ENCODE data around the gene DDN. TPM values are rescaled to one million over a fixed set of nuclear protein-coding genes. Genes with fewer than 3 reads are reported as not detected.

Gene DDN
- total and polyA plus RNA-seq, 9 of the 15 experiments (the other 6 are each of a cell fraction or from before 2014, with no cell fraction given): 0.03 to 3.6 (median 1.6) TPM

DNA sequence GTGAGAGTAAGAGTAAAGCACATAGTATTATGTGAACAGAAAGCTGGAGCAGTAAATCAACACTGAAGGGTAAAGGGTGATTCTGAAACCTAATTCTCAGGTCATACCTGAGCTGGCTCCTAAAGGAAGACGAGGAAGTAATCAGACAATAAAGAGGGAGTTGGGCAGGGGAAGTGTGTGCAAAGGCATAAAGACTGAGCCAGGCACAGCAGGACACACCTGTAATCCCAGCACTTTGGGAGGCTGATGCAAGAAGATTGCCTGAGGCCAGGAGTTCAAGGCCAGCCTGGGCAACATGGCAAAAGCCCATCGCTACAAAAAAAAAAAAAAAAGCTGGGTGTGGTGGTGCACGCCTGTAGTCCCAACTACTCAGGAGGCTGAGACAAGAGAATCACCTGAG is 51.4 kb downstream of the DDN start:
- no peaks in the 10 kb centered on the region for H3K9me3 ChIP-seq (replicated peaks; ENCODE audit: control insufficient read depth, insufficient read depth, low read depth, low read length)
- TF ChIP-seq BCOR (IDR thresholded peaks at IDR 0.05): no peak
- TF ChIP-seq, protein P1, sequence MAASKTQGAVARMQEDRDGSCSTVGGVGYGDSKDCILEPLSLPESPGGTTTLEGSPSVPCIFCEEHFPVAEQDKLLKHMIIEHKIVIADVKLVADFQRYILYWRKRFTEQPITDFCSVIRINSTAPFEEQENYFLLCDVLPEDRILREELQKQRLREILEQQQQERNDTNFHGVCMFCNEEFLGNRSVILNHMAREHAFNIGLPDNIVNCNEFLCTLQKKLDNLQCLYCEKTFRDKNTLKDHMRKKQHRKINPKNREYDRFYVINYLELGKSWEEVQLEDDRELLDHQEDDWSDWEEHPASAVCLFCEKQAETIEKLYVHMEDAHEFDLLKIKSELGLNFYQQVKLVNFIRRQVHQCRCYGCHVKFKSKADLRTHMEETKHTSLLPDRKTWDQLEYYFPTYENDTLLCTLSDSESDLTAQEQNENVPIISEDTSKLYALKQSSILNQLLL (CRISPR knock-in tag; IDR thresholded peaks at IDR 0.05; ENCODE audit: borderline replicate concordance): no peak
- 88% methylated on average over 1 of the region's 3 CpGs for WGBS (ENCODE audit: insufficient coverage, low coverage, missing lambda C conversion rate)
- H3K4me3 ChIP-seq: no peak overlapping the region
- peaks cover 43% of the 10 kb centered on the region; the same call in 2 of the 3 replicates for H3K36me3 ChIP-seq (ENCODE audit: control insufficient read depth, insufficient read depth, low read length)
- H3K9me1 ChIP-seq (ENCODE audit: control insufficient read depth, insufficient read depth, low read length): no peaks in the 10 kb centered on the region
- in situ Hi-C loops (cut with MboI): no loop called here
- H2AFZ ChIP-seq (ENCODE audit: low read depth, low read length): no peak overlapping the region
- CTCF ChIA-PET (ENCODE audit: low intra/inter-chr PET ratio): no interaction called here
- H3K27me3 ChIP-seq (ENCODE audit: control insufficient read depth in 2 of 2, insufficient read depth in 2 of 2, low read length in 2 of 2): no peaks in the 10 kb centered on the region
- no peak for FAIRE-seq
- H3K4me1 ChIP-seq (replicated peaks in 1 of 2; ENCODE audit: control insufficient read depth in 2 of 2, insufficient read depth in 2 of 2, low read length in 2 of 2): peaks cover 5 to 7% of the 10 kb centered on the region in 2 experiments; a peak in 4 of 5 replicates
- peaks cover 4% of the 10 kb centered on the region; the same call in 1 of the 2 replicates for H4K20me1 ChIP-seq (replicated peaks; ENCODE audit: control insufficient read depth, insufficient read depth, low read length)
- no TSS peak for BruUV-seq (replicated peaks)
- H3K9ac ChIP-seq (ENCODE audit: insufficient read depth in 1 of 2, low read depth in 2 of 2, low read length in 2 of 2): no peak overlapping the region; a peak in 1 of 4 replicates
- ATAC-seq: no peak
- peaks cover 63% of the 10 kb centered on the region for H3K79me2 ChIP-seq (ENCODE audit: control insufficient read depth, insufficient read depth, low read length)
- H3K4me2 ChIP-seq (ENCODE audit: insufficient read depth, low read length): no peak overlapping the region
- intact Hi-C loops (cut with micrococcal nuclease): no loop called here
- H3K27ac ChIP-seq (ENCODE audit: extremely low read depth, low read depth, low read length): no peak overlapping the region
- POLR2A ChIA-PET: interaction anchor here (0.7 to 1.2 kb wide), 2 partner anchors 16 to 95 kb away, joined by 3 to 4 read pairs; no protein-coding TSS in a partner anchor
- no peak for DNase-seq (ENCODE audit: extremely low read depth in 1 of 4, low spot score in 3 of 4)

DNA sequence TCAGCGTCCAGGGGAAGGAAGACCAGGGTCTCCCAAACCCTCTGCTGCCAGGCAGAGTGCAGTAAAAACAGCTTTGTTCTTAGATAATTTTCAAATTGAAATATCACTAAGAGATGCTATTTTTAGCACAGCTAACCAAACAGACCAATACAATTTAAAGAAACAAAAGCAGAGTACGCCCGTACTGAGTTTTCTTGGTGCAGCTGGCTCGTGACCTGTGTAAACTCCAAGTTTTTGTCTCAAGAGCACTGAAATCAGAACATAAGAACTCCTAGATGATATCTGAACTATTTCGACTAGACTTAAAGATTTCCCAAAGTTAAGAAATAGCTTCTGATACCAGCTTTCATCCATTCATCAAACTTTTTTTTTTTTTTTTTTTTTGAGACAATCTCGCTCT is 52.2 kb downstream of the DDN start:
- Histone ChIP-seq H3K4me3 (no peak overlapping the region), H3K79me2 (ENCODE audit: control insufficient read depth, insufficient read depth, low read length) (peaks cover 62% of the 10 kb centered on the region), H3K27ac (ENCODE audit: extremely low read depth, low read depth, low read length) (no peak overlapping the region), H2AFZ (ENCODE audit: low read depth, low read length) (no peak overlapping the region), H3K9ac (ENCODE audit: insufficient read depth in 1 of 2, low read depth in 2 of 2, low read length in 2 of 2) (no peak overlapping the region; a peak in 1 of 4 replicates), H3K36me3 (ENCODE audit: control insufficient read depth, insufficient read depth, low read length) (peaks cover 44% of the 10 kb centered on the region; the same call in 2 of the 3 replicates), H3K9me3 (replicated peaks; ENCODE audit: control insufficient read depth, insufficient read depth, low read depth, low read length) (no peaks in the 10 kb centered on the region), H3K4me1 (replicated peaks in 1 of 2; ENCODE audit: control insufficient read depth in 2 of 2, insufficient read depth in 2 of 2, low read length in 2 of 2) (peaks cover 4 to 5% of the 10 kb centered on the region in 2 experiments; a peak in 3 of 5 replicates), H4K20me1 (replicated peaks; ENCODE audit: control insufficient read depth, insufficient read depth, low read length) (peaks cover under 1% of the 10 kb centered on the region; the same call in 1 of the 2 replicates), H3K4me2 (ENCODE audit: insufficient read depth, low read length) (no peak overlapping the region), H3K9me1 (ENCODE audit: control insufficient read depth, insufficient read depth, low read length) (no peaks in the 10 kb centered on the region), H3K27me3 (ENCODE audit: control insufficient read depth in 2 of 2, insufficient read depth in 2 of 2, low read length in 2 of 2) (no peaks in the 10 kb centered on the region)
- in situ Hi-C loops (cut with MboI): no loop called here
- CTCF ChIA-PET (ENCODE audit: low intra/inter-chr PET ratio): no interaction called here
- intact Hi-C loops (cut with micrococcal nuclease): no loop called here
- WGBS (ENCODE audit: insufficient coverage, low coverage, missing lambda C conversion rate): 86% methylated on average over 4 of the region's 6 CpGs
- FAIRE-seq: no peak
- DNase-seq (ENCODE audit: extremely low read depth in 1 of 4, low spot score in 3 of 4): no peak
- no peak for ATAC-seq
- BruUV-seq (replicated peaks): no TSS peak
- POLR2A ChIA-PET: interaction anchor here (0.6 kb wide), 1 partner anchor 462 kb away, joined by 5 read pairs; no protein-coding TSS in a partner anchor
- TF ChIP-seq GABPB2 (CRISPR knock-in tag; conservative IDR thresholded peaks at IDR 0.05) (no peak), ZNF668 (CRISPR knock-in tag; IDR thresholded peaks at IDR 0.05) (no peak), MEF2A (IDR thresholded peaks at IDR 0.05; ENCODE audit: control insufficient read depth, low read depth, low read length) (no peak), MCM5 (IDR thresholded peaks at IDR 0.05; ENCODE audit: low read depth) (no peak), NBN (IDR thresholded peaks at IDR 0.05; ENCODE audit: low read depth) (no peak), ZNF717 (CRISPR knock-in tag; IDR thresholded peaks at IDR 0.05) (no peak)
- TF ChIP-seq, protein P2, sequence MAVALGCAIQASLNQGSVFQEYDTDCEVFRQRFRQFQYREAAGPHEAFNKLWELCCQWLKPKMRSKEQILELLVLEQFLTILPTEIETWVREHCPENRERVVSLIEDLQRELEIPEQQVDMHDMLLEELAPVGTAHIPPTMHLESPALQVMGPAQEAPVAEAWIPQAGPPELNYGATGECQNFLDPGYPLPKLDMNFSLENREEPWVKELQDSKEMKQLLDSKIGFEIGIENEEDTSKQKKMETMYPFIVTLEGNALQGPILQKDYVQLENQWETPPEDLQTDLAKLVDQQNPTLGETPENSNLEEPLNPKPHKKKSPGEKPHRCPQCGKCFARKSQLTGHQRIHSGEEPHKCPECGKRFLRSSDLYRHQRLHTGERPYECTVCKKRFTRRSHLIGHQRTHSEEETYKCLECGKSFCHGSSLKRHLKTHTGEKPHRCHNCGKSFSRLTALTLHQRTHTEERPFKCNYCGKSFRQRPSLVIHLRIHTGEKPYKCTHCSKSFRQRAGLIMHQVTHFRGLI (CRISPR knock-in tag; IDR thresholded peaks at IDR 0.05): no peak
- TF ChIP-seq, protein P3, sequence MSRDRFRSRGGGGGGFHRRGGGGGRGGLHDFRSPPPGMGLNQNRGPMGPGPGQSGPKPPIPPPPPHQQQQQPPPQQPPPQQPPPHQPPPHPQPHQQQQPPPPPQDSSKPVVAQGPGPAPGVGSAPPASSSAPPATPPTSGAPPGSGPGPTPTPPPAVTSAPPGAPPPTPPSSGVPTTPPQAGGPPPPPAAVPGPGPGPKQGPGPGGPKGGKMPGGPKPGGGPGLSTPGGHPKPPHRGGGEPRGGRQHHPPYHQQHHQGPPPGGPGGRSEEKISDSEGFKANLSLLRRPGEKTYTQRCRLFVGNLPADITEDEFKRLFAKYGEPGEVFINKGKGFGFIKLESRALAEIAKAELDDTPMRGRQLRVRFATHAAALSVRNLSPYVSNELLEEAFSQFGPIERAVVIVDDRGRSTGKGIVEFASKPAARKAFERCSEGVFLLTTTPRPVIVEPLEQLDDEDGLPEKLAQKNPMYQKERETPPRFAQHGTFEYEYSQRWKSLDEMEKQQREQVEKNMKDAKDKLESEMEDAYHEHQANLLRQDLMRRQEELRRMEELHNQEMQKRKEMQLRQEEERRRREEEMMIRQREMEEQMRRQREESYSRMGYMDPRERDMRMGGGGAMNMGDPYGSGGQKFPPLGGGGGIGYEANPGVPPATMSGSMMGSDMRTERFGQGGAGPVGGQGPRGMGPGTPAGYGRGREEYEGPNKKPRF (IDR thresholded peaks at IDR 0.05; ENCODE audit: low read depth, low read length): no peak

Measured in K562 (cell line).